Esophagus squamous epithelium (tissue), 4 donors: ENCODE measurements around the gene PGLYRP1.

Experiments used
- CTCF ChIP-seq, 6 experiments: fragments of 450-650 bp in 4 of 6; fragments of 200-600 bp in 2 of 6; sonication (generic) in 2 of 6; IDR thresholded peaks; one replicate each; pipeline ENCODE4 v1.5.1; 2016 to 2019; ENCODE audit warnings: antibody characterized with exemption in 6 of 6, mild to moderate bottlenecking in 4 of 6, moderate library complexity in 4 of 6
- POLR2A ChIP-seq, 4 donors: fragments of 450-650 bp; IDR thresholded peaks; one replicate each; pipeline ENCODE4 v1.6.1; 2017; ENCODE audit warnings: antibody characterized with exemption in 4 of 4, mild to moderate bottlenecking in 4 of 4, moderate library complexity in 3 of 4

DNA sequence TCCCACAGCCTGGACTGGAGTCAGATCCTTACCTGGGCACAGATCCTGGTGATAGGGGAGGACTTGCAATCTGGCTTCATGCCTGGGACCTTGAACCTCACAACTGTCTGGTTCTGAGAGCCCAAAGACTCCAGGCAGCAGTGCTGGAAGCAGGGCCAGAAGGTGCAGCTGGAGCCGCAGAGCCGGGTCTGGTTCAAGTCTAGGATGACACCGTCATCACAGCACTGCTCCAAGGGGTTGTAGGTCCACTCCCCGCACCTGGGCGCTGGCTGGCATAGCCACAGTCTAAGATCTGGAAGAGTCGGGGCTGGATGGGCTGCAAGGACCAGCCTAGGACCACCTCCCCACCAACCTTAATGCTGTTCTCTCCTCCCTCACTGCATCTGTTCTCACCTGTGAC lies 17.3 kb upstream of the PGLYRP1 start:
- TF ChIP-seq CTCF (IDR thresholded peaks at IDR 0.05) = no peak
- no peak for TF ChIP-seq POLR2A (IDR thresholded peaks at IDR 0.05)
